OCI-LY7 (cell line): ENCODE data around the gene TMEM259. TPM values are rescaled to one million over a fixed set of nuclear protein-coding genes. Genes with fewer than 3 reads are reported as not detected.

Experiments used
- BruUV-seq: library from RNA; stranded (reverse); fragments of 400-500 nt; replicated peaks from 2 replicates; lab custom pipeline; 2021; lab: Mats Ljungman, UMichigan
- CTCF ChIA-PET: fragments of 300-600 bp; sonication (Branson Sonifier 250); formaldehyde crosslinking; loops from one replicate; lab custom pipeline; 2022; ENCODE audit warnings: antibody characterized with exemption; ENCODE audit not compliant: unreplicated experiment; lab: Charles Lee
- POLR2A ChIA-PET: fragments of 300-600 bp; sonication (Branson Sonifier 250); formaldehyde crosslinking; loops from one replicate; lab custom pipeline; 2022; ENCODE audit warnings: antibody characterized with exemption; lab: Charles Lee
- DNase-seq: peaks from one replicate; pipeline ENCODE4 v3.0.0-alpha.2; 2015; ENCODE audit warnings: low spot score
- H2AFZ ChIP-seq: fragments of 200-600 bp; sonication (generic), shearing (Covaris generic); 2 replicates; pipeline ENCODE4 v1.6.1; 2014; ENCODE audit warnings: mild to moderate bottlenecking, antibody characterized with exemption, low read length, moderate library complexity
- H3K27ac ChIP-seq: fragments of 200-600 bp; sonication (generic); 2 replicates; pipeline ENCODE4 v1.5.1; 2014; ENCODE audit warnings: mixed run types, low read depth, mild to moderate bottlenecking, moderate library complexity, low read length, inconsistent platforms; ENCODE audit not compliant: poor library complexity, severe bottlenecking
- H3K36me3 ChIP-seq: fragments of 200-600 bp; sonication (generic); 2 replicates; pipeline ENCODE4 v1.6.1; 2014; ENCODE audit warnings: mild to moderate bottlenecking, antibody characterized with exemption, low read length, moderate library complexity, mixed read lengths; ENCODE audit not compliant: insufficient read depth
- H3K4me1 ChIP-seq: fragments of 200-600 bp; sonication (generic); 2 replicates; pipeline ENCODE4 v1.5.1; 2014; ENCODE audit warnings: mild to moderate bottlenecking, low read length; ENCODE audit not compliant: insufficient read depth, poor library complexity, severe bottlenecking
- H3K4me2 ChIP-seq: fragments of 200-600 bp; sonication (generic); 2 replicates; pipeline ENCODE4 v1.6.1; 2014; ENCODE audit warnings: mild to moderate bottlenecking, low read length
- H3K4me3 ChIP-seq: fragments of 200-600 bp; sonication (generic); 2 replicates; pipeline ENCODE4 v1.5.1; 2014; ENCODE audit warnings: mild to moderate bottlenecking, low read depth, low read length; ENCODE audit not compliant: poor library complexity, severe bottlenecking
- H3K79me2 ChIP-seq: fragments of 200-600 bp; sonication (generic); 2 replicates; pipeline ENCODE4 v1.6.1; 2016; ENCODE audit warnings: low read depth, mild to moderate bottlenecking, low read length, moderate library complexity, mixed read lengths; ENCODE audit not compliant: insufficient read depth
- H3K9me2 ChIP-seq: fragments of 200-600 bp; sonication (generic); 2 replicates; pipeline ENCODE4 v1.6.1; 2016; ENCODE audit warnings: mild to moderate bottlenecking, low read length, mixed read lengths; ENCODE audit not compliant: insufficient read depth
- H3K9me3 ChIP-seq: fragments of 200-600 bp; sonication (generic); 2 replicates; pipeline ENCODE4 v1.6.1; 2014; ENCODE audit warnings: mild to moderate bottlenecking, mixed run types, low read length, mixed read lengths
- H4K20me1 ChIP-seq: fragments of 200-600 bp; sonication (generic); 2 replicates; pipeline ENCODE4 v1.6.1; 2014; ENCODE audit warnings: mild to moderate bottlenecking, antibody characterized with exemption, low read length, moderate library complexity, mixed read lengths; ENCODE audit not compliant: insufficient read depth
- CTCF ChIP-seq: fragments of 200-600 bp; sonication (generic); conservative IDR thresholded peaks from 2 replicates; pipeline ENCODE4 v1.5.1; 2014; ENCODE audit warnings: mild to moderate bottlenecking, antibody characterized with exemption, low read length, moderate library complexity, mixed read lengths
- EZH2phosphoT487 ChIP-seq: fragments of 200-600 bp; sonication (generic); IDR thresholded peaks from 2 replicates; pipeline ENCODE4 v1.6.1; 2018; ENCODE audit warnings: low read depth, borderline replicate concordance, mild to moderate bottlenecking, mixed run types, antibody characterized with exemption, low read length, moderate library complexity, mixed read lengths
- intact Hi-C: fragments of 100-400 bp; cut with micrococcal nuclease; formaldehyde crosslinking; loops from one replicate; pipeline ENCODE4 v1.10.0; 2022; ENCODE audit not compliant: unreplicated experiment
- total RNA-seq, 2 experiments: library from RNA; depleted of rRNA in 1 of 2; stranded (reverse); fragments of >200 nt in 1 of 2; shearing (Covaris generic) in 1 of 2; gene quantifications; 2 replicates each; pipeline ENCODE4 v1.2.3, GENCODE V29; 2014 to 2022

The TMEM259 gene
- total RNA-seq, 2 experiments from 2014 or later: 169 to 195 TPM

- no peaks in the 10 kb centered on the region for H4K20me1 ChIP-seq
- DNase-seq: no peak
- H3K36me3 ChIP-seq: peaks cover 13% of the 10 kb centered on the region
- H3K4me2 ChIP-seq: no peak overlapping the region
- CTCF ChIA-PET: no interaction called here
- no peak overlapping the region for H3K27ac ChIP-seq
- H3K9me2 ChIP-seq: no peaks in the 10 kb centered on the region
- no peak for TF ChIP-seq CTCF
- no peak for TF ChIP-seq EZH2phosphoT487
- intact Hi-C loops: no loop called here
- H3K4me3 ChIP-seq: no peak overlapping the region
- no peak overlapping the region for H2AFZ ChIP-seq
- BruUV-seq: no TSS peak
- H3K79me2 ChIP-seq: no peaks in the 10 kb centered on the region
- no peaks in the 10 kb centered on the region for H3K4me1 ChIP-seq
- H3K9me3 ChIP-seq: peaks cover 11% of the 10 kb centered on the region
- POLR2A ChIA-PET: no interaction called here
Measured at GRCh38 chr19:972281-972680, 48.6 kb downstream of the TMEM259 start.

GRCh38 chr19:971795-972194 lies 49.1 kb downstream of the TMEM259 start:
- Histone ChIP-seq H3K79me2 (no peaks in the 10 kb centered on the region), H3K4me1 (no peaks in the 10 kb centered on the region), H3K4me3 (no peak overlapping the region), H3K9me2 (no peaks in the 10 kb centered on the region), H2AFZ (no peak overlapping the region), H4K20me1 (no peaks in the 10 kb centered on the region), H3K4me2 (no peak overlapping the region), H3K27ac (no peak overlapping the region), H3K36me3 (peaks cover 13% of the 10 kb centered on the region), H3K9me3 (peaks cover 11% of the 10 kb centered on the region)
- no peak for TF ChIP-seq CTCF
- no peak for TF ChIP-seq EZH2phosphoT487
- DNase-seq: no peak
- BruUV-seq: no TSS peak
- POLR2A ChIA-PET: no interaction called here
- CTCF ChIA-PET: no interaction called here
- intact Hi-C loops: no loop called here

- Histone ChIP-seq H2AFZ (no peak overlapping the region), H3K36me3 (peaks cover 13% of the 10 kb centered on the region), H3K9me2 (no peaks in the 10 kb centered on the region), H3K79me2 (no peaks in the 10 kb centered on the region), H3K9me3 (peaks cover 15% of the 10 kb centered on the region), H3K4me3 (no peak overlapping the region), H3K27ac (no peak overlapping the region), H3K4me1 (no peaks in the 10 kb centered on the region), H4K20me1 (no peaks in the 10 kb centered on the region), H3K4me2 (no peak overlapping the region)
- no peak for DNase-seq
- TF ChIP-seq EZH2phosphoT487: no peak
- peak; percentile 86 for TF ChIP-seq CTCF
- intact Hi-C loops: no loop called here
- no TSS peak for BruUV-seq
- CTCF ChIA-PET: interaction anchor here (1.0 kb wide), 1 partner anchor 14 kb away, joined by 3 read pairs; the partner anchor contains the start of gene WDR18
- POLR2A ChIA-PET: no interaction called here
Measured at GRCh38 chr19:970695-971094, 50.2 kb downstream of the TMEM259 start.
